Type B pancreatic cell (in vitro differentiated cells): ENCODE results near the gene DCST2. TPM values are rescaled to one million over a fixed set of nuclear protein-coding genes. Genes with fewer than 3 reads are reported as not detected.

Source experiments
- DNase-seq: peaks from one replicate; pipeline ENCODE4 v3.0.0; 2021; ENCODE audit warnings: mixed read lengths; ENCODE audit not compliant: unreplicated experiment; ENCODE audit errors: extremely low spot score
- H3K27ac Mint-ChIP-seq: 2 replicates; pipeline ENCODE4 v1.8.0; 2021; ENCODE audit warnings: mild to moderate bottlenecking, mixed read lengths
- H3K27me3 Mint-ChIP-seq: 2 replicates; pipeline ENCODE4 v1.8.0; 2021; ENCODE audit warnings: mixed read lengths
- H3K36me3 Mint-ChIP-seq: 2 replicates; pipeline ENCODE4 v1.8.0; 2021; ENCODE audit warnings: mixed read lengths
- H3K4me1 Mint-ChIP-seq: one replicate; pipeline ENCODE4 v1.8.0; 2021; ENCODE audit warnings: mixed read lengths; ENCODE audit not compliant: unreplicated experiment
- H3K4me3 Mint-ChIP-seq: 2 replicates; pipeline ENCODE4 v1.8.0; 2021; ENCODE audit warnings: mild to moderate bottlenecking, mixed read lengths
- H3K9me3 Mint-ChIP-seq: 2 replicates; pipeline ENCODE4 v1.8.0; 2021; ENCODE audit warnings: mixed read lengths
- total RNA-seq: library from RNA; stranded (reverse); gene quantifications from 2 replicates; pipeline ENCODE4 v1.2.1, GENCODE V29; 2021; ENCODE audit warnings: low replicate concordance
- TF ChIP-seq, protein P1 (sequence below): fragments of 200-600 bp; sonication (generic); conservative IDR thresholded peaks from 2 replicates; pipeline ENCODE4 v1.5.0; 2021; ENCODE audit warnings: antibody characterized with exemption, mild to moderate bottlenecking

Gene DCST2
- total RNA-seq, 1 donor from 2014 or later: 2.4 TPM

GRCh38 chr1:155079487-155080311, 46.1 kb upstream of the DCST2 start:
- no peaks in the 10 kb centered on the region for H3K9me3 Mint-ChIP-seq
- no peaks in the 10 kb centered on the region for H3K36me3 Mint-ChIP-seq
- no peak for DNase-seq
- TF ChIP-seq, protein P1, sequence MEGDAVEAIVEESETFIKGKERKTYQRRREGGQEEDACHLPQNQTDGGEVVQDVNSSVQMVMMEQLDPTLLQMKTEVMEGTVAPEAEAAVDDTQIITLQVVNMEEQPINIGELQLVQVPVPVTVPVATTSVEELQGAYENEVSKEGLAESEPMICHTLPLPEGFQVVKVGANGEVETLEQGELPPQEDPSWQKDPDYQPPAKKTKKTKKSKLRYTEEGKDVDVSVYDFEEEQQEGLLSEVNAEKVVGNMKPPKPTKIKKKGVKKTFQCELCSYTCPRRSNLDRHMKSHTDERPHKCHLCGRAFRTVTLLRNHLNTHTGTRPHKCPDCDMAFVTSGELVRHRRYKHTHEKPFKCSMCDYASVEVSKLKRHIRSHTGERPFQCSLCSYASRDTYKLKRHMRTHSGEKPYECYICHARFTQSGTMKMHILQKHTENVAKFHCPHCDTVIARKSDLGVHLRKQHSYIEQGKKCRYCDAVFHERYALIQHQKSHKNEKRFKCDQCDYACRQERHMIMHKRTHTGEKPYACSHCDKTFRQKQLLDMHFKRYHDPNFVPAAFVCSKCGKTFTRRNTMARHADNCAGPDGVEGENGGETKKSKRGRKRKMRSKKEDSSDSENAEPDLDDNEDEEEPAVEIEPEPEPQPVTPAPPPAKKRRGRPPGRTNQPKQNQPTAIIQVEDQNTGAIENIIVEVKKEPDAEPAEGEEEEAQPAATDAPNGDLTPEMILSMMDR: no peak
- H3K27me3 Mint-ChIP-seq: peaks cover 65% of the 10 kb centered on the region
- H3K4me3 Mint-ChIP-seq: peak overlapping the region; percentile 90
- H3K4me1 Mint-ChIP-seq: peaks cover 33% of the 10 kb centered on the region
- peak overlapping the region; percentile 74 for H3K27ac Mint-ChIP-seq

DNA sequence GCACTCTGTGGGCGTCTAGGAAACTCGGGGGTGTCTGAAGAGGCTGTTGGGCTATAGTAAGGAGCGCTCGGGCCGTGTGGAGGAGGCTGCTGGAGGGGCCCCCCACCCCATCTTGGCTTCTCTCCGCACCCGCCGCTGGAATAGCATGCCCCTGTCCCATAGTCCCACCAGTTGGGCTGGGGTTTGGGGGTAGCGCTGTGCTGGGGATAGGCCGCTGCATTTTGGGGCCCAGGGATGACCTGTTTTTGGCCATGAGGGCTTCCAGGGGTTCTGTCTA, 45.6 kb upstream of the DCST2 start:
- Mint-ChIP-seq H3K27me3 (peaks cover 62% of the 10 kb centered on the region), H3K9me3 (no peaks in the 10 kb centered on the region), H3K36me3 (no peaks in the 10 kb centered on the region), H3K4me1 (peaks cover 27% of the 10 kb centered on the region), H3K27ac (peak overlapping the region; percentile 74), H3K4me3 (peak overlapping the region; percentile 90)
- TF ChIP-seq, protein P1: no peak
- no peak for DNase-seq

GRCh38 chr1:155078469-155079209, 45.1 kb upstream of the DCST2 start, which contains the start of gene EFNA3:
EFNA3 (plus strand) TSS chr1:155078837; CDS start chr1:155078942, 105 bp downstream.
- peak; percentile 81 for DNase-seq
- no peaks in the 10 kb centered on the region for H3K9me3 Mint-ChIP-seq
- TF ChIP-seq, protein P1: no peak
- peaks cover 22% of the 10 kb centered on the region for H3K4me1 Mint-ChIP-seq
- H3K27ac Mint-ChIP-seq: peak within 1 kb of the TSS; percentile 74
- H3K27me3 Mint-ChIP-seq: peaks cover 57% of the 10 kb centered on the region
- H3K36me3 Mint-ChIP-seq: no peaks in the 10 kb centered on the region
- peak within 1 kb of the TSS; percentile 90 for H3K4me3 Mint-ChIP-seq

DNA sequence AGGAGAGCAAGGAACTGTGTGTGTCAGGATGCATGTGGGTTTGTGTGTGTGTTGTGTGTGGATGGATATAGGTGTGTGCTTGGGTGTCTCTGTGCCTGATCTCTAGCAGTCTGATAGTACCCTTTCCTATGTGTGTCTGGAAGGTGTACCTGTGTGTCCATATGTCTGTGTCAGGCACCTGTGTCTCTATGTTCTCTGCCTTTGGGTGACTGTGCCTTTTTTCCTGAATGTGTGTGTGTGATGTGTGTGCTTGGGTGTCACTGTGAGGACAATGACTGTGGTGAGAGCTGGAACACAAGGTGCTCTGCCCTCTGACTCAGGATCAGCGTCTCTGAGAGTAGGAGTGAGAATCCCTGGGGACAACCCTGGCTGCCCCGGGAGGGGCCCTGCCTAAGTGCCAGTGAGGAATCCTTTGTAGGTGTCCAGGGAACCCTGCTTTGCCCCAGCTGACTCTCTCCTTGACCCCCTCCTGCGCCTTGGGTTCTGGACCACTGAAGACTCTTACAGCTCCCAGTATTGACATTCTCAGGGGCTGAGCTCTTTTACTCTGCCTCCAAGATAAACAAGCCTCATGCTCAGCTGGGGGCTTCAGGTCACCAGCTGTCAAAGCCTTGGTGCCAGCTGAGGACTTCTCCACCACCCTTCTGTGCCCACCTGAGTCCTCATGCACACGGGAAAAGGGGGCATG, 44.3 kb upstream of the DCST2 start:
- TF ChIP-seq, protein P1: no peak
- Mint-ChIP-seq H3K27ac (peak overlapping the region; percentile 26), H3K4me3 (peak overlapping the region; percentile 77), H3K36me3 (no peaks in the 10 kb centered on the region), H3K27me3 (peaks cover 58% of the 10 kb centered on the region), H3K9me3 (no peaks in the 10 kb centered on the region), H3K4me1 (peaks cover 22% of the 10 kb centered on the region)
- no peak for DNase-seq

GRCh38 chr1:155077346-155077745, 43.8 kb upstream of the DCST2 start:
- TF ChIP-seq, protein P1: no peak
- no peaks in the 10 kb centered on the region for H3K36me3 Mint-ChIP-seq
- peaks cover 22% of the 10 kb centered on the region for H3K4me1 Mint-ChIP-seq
- DNase-seq: no peak
- H3K27ac Mint-ChIP-seq: peak overlapping the region; percentile 26
- no peaks in the 10 kb centered on the region for H3K9me3 Mint-ChIP-seq
- H3K27me3 Mint-ChIP-seq: peaks cover 58% of the 10 kb centered on the region
- H3K4me3 Mint-ChIP-seq: peak overlapping the region; percentile 71
